OCI-LY1 (cell line): ENCODE data around the gene SERPIND1.

Experiments used
- H2AFZ ChIP-seq: fragments of 200-600 bp; sonication (generic), shearing (Covaris generic); 2 replicates; pipeline ENCODE4 v1.6.0; 2014; ENCODE audit warnings: antibody characterized with exemption, mild to moderate bottlenecking, low read length
- H3F3A ChIP-seq: fragments of 200-600 bp; sonication (generic), shearing (Covaris generic); 2 replicates; pipeline ENCODE4 v1.6.0; 2014; ENCODE audit warnings: mild to moderate bottlenecking, antibody characterized with exemption, low read length, moderate library complexity; ENCODE audit not compliant: insufficient read depth
- H3K27ac ChIP-seq: fragments of 200-600 bp; sonication (generic); 2 replicates; pipeline ENCODE4 v1.5.1; 2014; ENCODE audit warnings: low read length, mixed run types, mild to moderate bottlenecking, low read depth; ENCODE audit not compliant: poor library complexity, severe bottlenecking
- H3K27me3 ChIP-seq: fragments of 200-600 bp; sonication (generic); 2 replicates; pipeline ENCODE4 v1.6.0; 2014; ENCODE audit warnings: antibody characterized with exemption, mild to moderate bottlenecking, low read length, moderate library complexity; ENCODE audit not compliant: insufficient read depth
- H3K36me3 ChIP-seq: fragments of 200-600 bp; sonication (generic); 2 replicates; pipeline ENCODE4 v1.6.1; 2014; ENCODE audit warnings: mild to moderate bottlenecking, antibody characterized with exemption, low read length, moderate library complexity, mixed read lengths; ENCODE audit not compliant: insufficient read depth
- H3K4me1 ChIP-seq: fragments of 200-600 bp; sonication (generic); 2 replicates; pipeline ENCODE4 v1.5.1; 2014; ENCODE audit warnings: mild to moderate bottlenecking, low read length, moderate library complexity; ENCODE audit not compliant: insufficient read depth, severe bottlenecking
- H3K4me2 ChIP-seq: fragments of 200-600 bp; sonication (generic), shearing (Covaris generic); 2 replicates; pipeline ENCODE4 v1.6.1; 2014; ENCODE audit warnings: low read length
- H3K4me3 ChIP-seq: fragments of 200-600 bp; sonication (generic); 2 replicates; pipeline ENCODE4 v1.5.1; 2014; ENCODE audit warnings: low read length, low read depth, mild to moderate bottlenecking, mixed read lengths; ENCODE audit not compliant: poor library complexity, severe bottlenecking
- H3K79me2 ChIP-seq: fragments of 200-600 bp; shearing (Covaris generic); 2 replicates; pipeline ENCODE4 v1.6.1; 2016; ENCODE audit warnings: mixed run types, low read length, mixed read lengths; ENCODE audit not compliant: insufficient read depth
- H3K9ac ChIP-seq: fragments of 200-600 bp; sonication (generic), shearing (Covaris generic); 2 replicates; pipeline ENCODE4 v1.6.1; 2014; ENCODE audit warnings: mild to moderate bottlenecking, low read length, mixed read lengths
- H3K9me2 ChIP-seq: fragments of 200-600 bp; sonication (generic), shearing (Covaris generic); 2 replicates; pipeline ENCODE4 v1.6.1; 2014; ENCODE audit warnings: low read depth, mild to moderate bottlenecking, low read length, mixed read lengths
- H3K9me3 ChIP-seq: fragments of 200-600 bp; shearing (Covaris generic); 2 replicates; pipeline ENCODE4 v1.6.1; 2014; ENCODE audit warnings: low read length, mixed read lengths
- H4K20me1 ChIP-seq: fragments of 200-600 bp; sonication (generic), shearing (Covaris generic); 2 replicates; pipeline ENCODE4 v1.6.0; 2016; ENCODE audit warnings: mild to moderate bottlenecking, low read length; ENCODE audit not compliant: insufficient read depth
- EZH2 ChIP-seq: fragments of 200-600 bp; sonication (generic), shearing (Covaris generic); IDR thresholded peaks from 2 replicates; pipeline ENCODE4 v1.8.0; 2017; ENCODE audit warnings: borderline replicate concordance, mixed run types, mild to moderate bottlenecking, antibody characterized with exemption, low read length, moderate library complexity, mixed read lengths
- TF ChIP-seq, protein P1 (sequence below): fragments of 200-600 bp; sonication (generic), shearing (Covaris generic); IDR thresholded peaks from 2 replicates; pipeline ENCODE4 v1.5.1; 2017; ENCODE audit warnings: mild to moderate bottlenecking, antibody characterized with exemption, low read length, moderate library complexity, mixed read lengths

The SERPIND1 gene

DNA sequence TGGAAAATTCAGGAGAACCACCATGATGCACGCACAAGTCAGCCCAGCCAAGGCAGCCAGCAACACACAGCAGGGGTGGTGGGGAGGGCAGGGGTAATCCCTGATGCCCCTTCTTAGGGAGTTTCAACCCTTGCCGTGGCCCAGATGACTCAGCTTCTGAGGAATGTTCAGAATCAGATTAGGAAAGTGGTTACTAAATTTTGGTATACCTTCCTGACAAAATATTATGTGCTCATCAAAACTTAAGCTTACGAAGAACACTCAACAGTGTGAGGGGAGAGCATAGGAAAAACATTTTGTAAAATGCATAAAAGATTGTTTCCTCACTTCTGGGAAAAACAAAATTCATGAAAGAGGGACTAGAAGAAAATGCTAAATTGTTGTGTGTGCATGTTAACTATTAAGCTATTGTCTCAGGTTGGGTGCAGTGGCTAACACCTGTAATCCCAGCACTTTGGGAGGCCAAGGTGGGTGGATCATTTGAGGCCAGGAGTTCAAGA is 32.1 kb downstream of the SERPIND1 start:
- H3K9ac ChIP-seq = no peak overlapping the region
- H3K4me3 ChIP-seq = no peak overlapping the region
- no peaks in the 10 kb centered on the region for H3K9me2 ChIP-seq
- H3K9me3 ChIP-seq = no peaks in the 10 kb centered on the region
- peaks cover 85% of the 10 kb centered on the region for H3K36me3 ChIP-seq
- no peak overlapping the region for H2AFZ ChIP-seq
- H4K20me1 ChIP-seq = no peaks in the 10 kb centered on the region
- no peak overlapping the region for H3K27ac ChIP-seq
- H3K79me2 ChIP-seq = no peaks in the 10 kb centered on the region
- no peaks in the 10 kb centered on the region for H3F3A ChIP-seq
- H3K27me3 ChIP-seq = no peaks in the 10 kb centered on the region
- no peaks in the 10 kb centered on the region for H3K4me1 ChIP-seq
- TF ChIP-seq, protein P1, sequence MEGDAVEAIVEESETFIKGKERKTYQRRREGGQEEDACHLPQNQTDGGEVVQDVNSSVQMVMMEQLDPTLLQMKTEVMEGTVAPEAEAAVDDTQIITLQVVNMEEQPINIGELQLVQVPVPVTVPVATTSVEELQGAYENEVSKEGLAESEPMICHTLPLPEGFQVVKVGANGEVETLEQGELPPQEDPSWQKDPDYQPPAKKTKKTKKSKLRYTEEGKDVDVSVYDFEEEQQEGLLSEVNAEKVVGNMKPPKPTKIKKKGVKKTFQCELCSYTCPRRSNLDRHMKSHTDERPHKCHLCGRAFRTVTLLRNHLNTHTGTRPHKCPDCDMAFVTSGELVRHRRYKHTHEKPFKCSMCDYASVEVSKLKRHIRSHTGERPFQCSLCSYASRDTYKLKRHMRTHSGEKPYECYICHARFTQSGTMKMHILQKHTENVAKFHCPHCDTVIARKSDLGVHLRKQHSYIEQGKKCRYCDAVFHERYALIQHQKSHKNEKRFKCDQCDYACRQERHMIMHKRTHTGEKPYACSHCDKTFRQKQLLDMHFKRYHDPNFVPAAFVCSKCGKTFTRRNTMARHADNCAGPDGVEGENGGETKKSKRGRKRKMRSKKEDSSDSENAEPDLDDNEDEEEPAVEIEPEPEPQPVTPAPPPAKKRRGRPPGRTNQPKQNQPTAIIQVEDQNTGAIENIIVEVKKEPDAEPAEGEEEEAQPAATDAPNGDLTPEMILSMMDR = no peak
- no peak for TF ChIP-seq EZH2
- no peak overlapping the region for H3K4me2 ChIP-seq

DNA sequence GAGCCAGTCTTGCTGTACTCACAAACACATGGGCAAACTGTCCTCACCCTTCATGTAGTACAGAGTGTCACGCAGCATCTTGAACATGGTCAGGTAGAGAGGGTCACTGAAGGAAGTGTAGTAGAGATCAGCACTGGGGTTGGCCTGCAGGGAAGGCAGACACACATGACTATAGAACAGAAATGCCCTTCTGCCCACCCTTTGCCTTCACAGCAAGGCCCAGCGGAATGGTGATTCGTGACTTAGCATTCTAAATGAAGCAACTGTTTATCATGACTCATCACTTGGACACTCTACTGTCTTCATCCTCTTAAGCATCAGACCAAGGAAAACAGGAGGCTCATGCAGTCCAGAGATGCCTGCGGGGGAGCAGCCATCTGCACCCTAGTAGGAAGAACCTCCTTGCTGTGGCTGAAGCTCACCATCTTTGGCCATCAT is 33.4 kb downstream of the SERPIND1 start:
- Histone ChIP-seq H3K4me2 (no peak overlapping the region), H3K9ac (no peak overlapping the region), H3K27ac (no peak overlapping the region)

DNA sequence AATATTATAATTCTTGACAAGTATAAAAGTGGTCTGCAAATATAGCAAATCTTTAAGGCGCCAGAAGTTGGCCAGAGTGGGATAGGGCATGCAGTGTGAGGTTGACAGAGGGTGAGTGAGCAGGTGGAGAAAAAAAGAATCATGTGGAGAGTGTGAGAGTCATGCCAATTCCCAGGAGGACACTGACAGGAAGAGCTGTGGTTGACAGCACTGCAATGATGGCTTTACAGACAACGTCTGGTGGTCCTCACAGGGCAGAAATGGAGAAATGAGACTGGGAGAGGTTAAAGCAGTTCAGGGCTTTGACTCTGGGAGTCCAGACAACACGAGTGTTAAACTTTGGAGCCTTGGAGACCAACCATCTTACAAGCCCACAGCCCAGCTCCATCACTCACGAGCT is 34.9 kb downstream of the SERPIND1 start:
- Histone ChIP-seq H3K9me2 (no peaks in the 10 kb centered on the region), H3K9ac (no peak overlapping the region), H2AFZ (no peak overlapping the region), H3K79me2 (no peaks in the 10 kb centered on the region), H3K36me3 (peaks cover 80% of the 10 kb centered on the region), H3F3A (no peaks in the 10 kb centered on the region), H3K27me3 (no peaks in the 10 kb centered on the region), H3K9me3 (no peaks in the 10 kb centered on the region), H4K20me1 (no peaks in the 10 kb centered on the region), H3K4me3 (no peak overlapping the region), H3K4me2 (no peak overlapping the region), H3K4me1 (no peaks in the 10 kb centered on the region), H3K27ac (no peak overlapping the region)
- TF ChIP-seq, protein P1 = no peak
- no peak for TF ChIP-seq EZH2

More for the DNA sequence above, 33.4 kb downstream of the SERPIND1 start:
- H4K20me1 ChIP-seq = no peaks in the 10 kb centered on the region
- H3K27me3 ChIP-seq = no peaks in the 10 kb centered on the region
- no peak for TF ChIP-seq EZH2
- TF ChIP-seq, protein P1 = no peak
- no peak overlapping the region for H2AFZ ChIP-seq
- no peaks in the 10 kb centered on the region for H3F3A ChIP-seq
- no peaks in the 10 kb centered on the region for H3K9me2 ChIP-seq
- H3K4me1 ChIP-seq = no peaks in the 10 kb centered on the region
- H3K79me2 ChIP-seq = no peaks in the 10 kb centered on the region
- no peak overlapping the region for H3K4me3 ChIP-seq
- no peaks in the 10 kb centered on the region for H3K9me3 ChIP-seq
- H3K36me3 ChIP-seq = peaks cover 85% of the 10 kb centered on the region
